CD4-positive, alpha-beta T cell treated with Interleukin-15 for 4 hours (primary cell): ENCODE data around the gene FSTL5.

Experiments
- DNase-seq: peaks from one replicate; pipeline ENCODE4 v3.0.0-alpha.2; 2020; ENCODE audit warnings: low spot score

The FSTL5 gene

DNA sequence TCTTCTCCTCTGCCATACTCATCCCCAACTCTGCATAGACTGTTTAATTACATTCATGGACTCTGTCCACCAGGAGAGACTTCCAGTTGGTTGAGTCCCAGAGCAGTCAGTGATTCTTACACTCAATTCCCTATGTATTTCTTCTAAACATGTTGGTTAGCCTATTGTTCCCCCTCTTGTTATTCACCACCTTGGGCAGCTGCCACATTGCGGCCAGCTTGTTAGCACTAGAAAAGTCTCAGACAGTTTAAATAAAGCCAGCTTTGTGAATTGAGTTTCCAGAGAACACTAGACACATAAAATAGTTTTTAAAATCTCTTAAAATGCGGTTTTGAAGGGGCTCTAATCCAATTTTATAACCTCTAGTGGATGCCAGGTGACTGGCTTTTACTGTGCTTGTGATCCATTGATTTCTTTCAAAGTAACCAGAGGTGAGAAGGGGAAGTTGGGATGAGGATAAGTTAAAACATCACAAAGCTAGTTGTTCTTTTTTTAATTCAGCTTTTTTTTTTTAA lies 827.7 kb downstream of the FSTL5 start:
- no peak for DNase-seq
